Stimulated activated CD8-positive, alpha-beta memory T cell treated with anti-CD3 and anti-CD28 coated beads, Interleukin-12 subunit alpha, Interleukin-12 subunit beta, amount 100 ng/mL, for 24 hours (primary cell): ENCODE results near the gene CHADL.
A peak's percentile ranks its signal among the peaks of the same experiment; 100 is the strongest.
"Not testable (repeated sequence)": the region's sequence is repeated elsewhere in the genome, so short reads cannot be mapped to it uniquely, and the experiment has no call there.

Experiments
- DNase-seq: peaks from one replicate; pipeline ENCODE4 v3.0.0-alpha.2; 2020; ENCODE audit errors: extremely low read depth

Gene CHADL

GRCh38 chr22:41240377-41241132 is at the start of gene CHADL:
CHADL (minus strand) TSS chr22:41240931; CDS start chr22:41240881, 50 bp downstream.
- DNase-seq: no peak

GRCh38 chr22:41289671-41290070 is 48.9 kb upstream of the CHADL start:
- DNase-seq: no peak

GRCh38 chr22:41288245-41288946 is 47.7 kb upstream of the CHADL start:
- no peak for DNase-seq

GRCh38 chr22:41286639-41287091 is 45.9 kb upstream of the CHADL start:
- DNase-seq: no peak

- peak; percentile 94 for DNase-seq
Observed at GRCh38 chr22:41285820-41286638, 45.3 kb upstream of the CHADL start, which contains the start of gene RANGAP1. RANGAP1 (minus strand) TSS chr22:41286187; CDS start chr22:41281044, 5,143 bp downstream.

- DNase-seq: peak; percentile 70
Observed at GRCh38 chr22:41285441-41285819, 44.7 kb upstream of the CHADL start.

- no peak for DNase-seq
Observed at GRCh38 chr22:41284465-41284864, 43.7 kb upstream of the CHADL start.

- DNase-seq: no peak
Observed at GRCh38 chr22:41280854-41281253, 40.1 kb upstream of the CHADL start.

- DNase-seq: no peak
Observed at GRCh38 chr22:41280065-41280464, 39.3 kb upstream of the CHADL start.

GRCh38 chr22:41274856-41275255 is 34.1 kb upstream of the CHADL start:
- DNase-seq: no peak

GRCh38 chr22:41273128-41273527 is 32.4 kb upstream of the CHADL start:
- DNase-seq: no peak

- no peak for DNase-seq
Observed at GRCh38 chr22:41271787-41272186, 31.1 kb upstream of the CHADL start.

- DNase-seq: no peak
Observed at GRCh38 chr22:41267958-41268357, 27.2 kb upstream of the CHADL start.

- no peak for DNase-seq
Observed at GRCh38 chr22:41264408-41264941, 23.7 kb upstream of the CHADL start.

GRCh38 chr22:41263704-41264103 is 23.0 kb upstream of the CHADL start:
- no peak for DNase-seq

GRCh38 chr22:41262250-41262765 is 21.6 kb upstream of the CHADL start:
- no peak for DNase-seq

- no peak for DNase-seq
Observed at GRCh38 chr22:41261541-41262249, 21.0 kb upstream of the CHADL start.

GRCh38 chr22:41260871-41261270 is 20.1 kb upstream of the CHADL start:
- DNase-seq: no peak

- DNase-seq: not testable (repeated sequence)
Observed at GRCh38 chr22:41259756-41260155, 19.0 kb upstream of the CHADL start.

- DNase-seq: no peak
Observed at GRCh38 chr22:41257696-41258095, 17.0 kb upstream of the CHADL start.
